GM10847 (cell line): Measurements from ENCODE around the gene ITSN2.

Experiments
- POLR2A ChIP-seq: IDR thresholded peaks from 2 replicates; pipeline ENCODE4 v1.6.1; 2011; ENCODE audit not compliant: insufficient read length; ENCODE audit errors: extremely low read depth

Gene ITSN2

GRCh38 chr2:24345937-24346336 lies 14.4 kb downstream of the ITSN2 start:
- no peak for TF ChIP-seq POLR2A

DNA sequence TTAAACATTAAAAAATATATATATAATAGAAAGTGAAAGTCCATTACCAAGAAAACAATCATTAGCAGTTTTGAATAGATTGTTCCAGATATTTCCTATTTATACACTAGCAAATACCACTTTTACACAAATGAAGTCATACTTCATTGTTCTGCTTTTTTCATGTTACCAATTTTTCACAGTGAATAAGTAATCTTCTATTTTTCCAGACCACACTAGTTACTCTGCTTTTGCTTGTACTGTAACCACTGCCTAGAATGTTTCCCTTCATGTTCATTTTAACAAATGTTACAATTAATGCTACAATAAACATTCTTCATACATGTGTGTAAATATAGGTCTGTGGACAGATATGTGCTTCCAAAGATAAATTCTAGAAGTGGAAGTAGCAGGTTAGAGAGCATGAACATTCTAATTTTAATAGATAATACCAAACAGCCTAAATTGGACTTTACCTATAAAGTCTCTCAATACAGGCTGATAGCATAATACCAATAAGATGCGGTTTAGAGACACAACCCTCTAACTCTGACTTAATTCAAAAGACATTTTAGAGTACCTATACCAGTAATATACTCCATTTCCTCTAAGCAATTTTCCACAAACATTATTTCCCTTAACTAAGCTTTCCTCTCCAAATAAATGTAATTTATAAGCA lies 17.0 kb downstream of the ITSN2 start:
- TF ChIP-seq POLR2A, result no peak

DNA sequence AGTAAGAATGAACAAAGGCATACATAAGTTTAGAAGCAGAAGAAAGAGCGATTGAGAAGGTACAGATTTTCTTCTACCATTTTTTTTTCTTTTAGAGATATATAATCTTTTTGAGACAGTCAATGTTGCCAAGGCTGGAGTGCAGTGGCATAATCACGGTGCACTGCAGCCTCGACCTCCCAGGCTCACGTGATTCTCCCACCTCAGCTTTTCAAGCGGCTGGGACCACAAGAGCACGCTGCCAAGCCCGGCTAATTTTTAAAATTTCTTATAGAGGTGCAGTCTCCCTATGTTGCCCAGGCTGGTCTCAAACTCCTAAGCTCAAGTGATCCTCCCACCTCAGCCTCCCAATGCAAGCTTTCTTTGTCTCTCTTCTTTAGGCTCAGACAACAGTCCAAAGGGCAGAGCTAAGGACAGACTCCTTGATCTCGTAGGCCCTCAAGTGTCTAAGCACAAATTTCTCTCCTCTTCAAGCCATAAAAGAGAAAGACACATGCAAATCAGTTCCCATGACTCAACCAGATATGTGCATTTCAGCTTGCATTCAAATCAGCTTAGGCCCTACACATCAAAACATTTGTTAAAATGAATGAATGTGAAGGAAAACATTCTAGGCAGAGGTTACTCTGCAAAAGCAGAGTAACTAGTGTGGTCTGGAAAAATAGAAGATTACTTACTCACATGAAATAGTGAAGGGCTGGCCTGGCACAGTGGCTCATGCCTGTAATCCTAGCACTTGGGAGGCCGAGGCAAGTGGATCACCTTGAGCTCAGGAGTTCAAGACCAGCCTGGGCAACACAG lies 18.0 kb downstream of the ITSN2 start:
- TF ChIP-seq POLR2A, result no peak

DNA sequence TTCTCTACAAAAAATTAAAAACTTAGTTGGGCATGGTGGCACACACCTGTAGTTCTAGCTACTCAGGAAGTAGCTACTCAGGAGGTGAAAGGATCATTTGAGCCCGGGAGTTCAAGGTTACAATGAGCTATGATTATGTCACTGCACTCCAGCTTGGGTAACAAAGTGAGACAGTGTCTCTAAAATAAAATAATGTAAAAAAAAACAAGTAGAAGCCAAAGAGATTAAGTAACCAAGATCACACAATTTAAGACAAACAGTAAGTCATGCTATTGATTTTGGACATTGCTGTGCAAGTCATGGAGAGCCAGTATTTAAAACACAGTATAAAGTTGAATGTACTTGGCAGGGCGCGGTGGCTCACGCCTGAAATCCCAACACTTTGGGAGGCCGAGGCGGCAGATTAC lies 20.5 kb downstream of the ITSN2 start:
- no peak for TF ChIP-seq POLR2A

GRCh38 chr2:24337890-24338289 lies 22.4 kb downstream of the ITSN2 start:
- no peak for TF ChIP-seq POLR2A

DNA sequence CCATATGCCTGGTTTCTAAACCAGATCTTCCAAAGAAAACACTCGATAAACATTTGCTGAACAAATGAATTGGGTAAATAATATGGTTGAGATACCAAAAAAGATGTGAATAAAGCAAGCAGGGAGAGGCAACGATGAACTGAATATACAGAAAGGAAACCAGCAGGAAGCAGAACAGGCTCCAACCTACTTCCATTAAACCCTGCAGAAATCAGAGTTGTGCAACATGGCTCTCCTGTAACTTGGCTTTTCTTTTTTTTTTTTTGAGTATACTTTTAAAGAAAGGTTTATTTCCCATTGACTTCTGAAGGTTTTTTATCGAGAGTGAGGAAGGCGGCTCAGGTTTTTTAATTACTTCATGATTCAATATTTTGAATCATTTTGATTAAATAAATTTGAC lies 23.5 kb downstream of the ITSN2 start:
- TF ChIP-seq POLR2A, result no peak

- no peak for TF ChIP-seq POLR2A
Measured at GRCh38 chr2:24334245-24334633, 26.1 kb downstream of the ITSN2 start.

DNA sequence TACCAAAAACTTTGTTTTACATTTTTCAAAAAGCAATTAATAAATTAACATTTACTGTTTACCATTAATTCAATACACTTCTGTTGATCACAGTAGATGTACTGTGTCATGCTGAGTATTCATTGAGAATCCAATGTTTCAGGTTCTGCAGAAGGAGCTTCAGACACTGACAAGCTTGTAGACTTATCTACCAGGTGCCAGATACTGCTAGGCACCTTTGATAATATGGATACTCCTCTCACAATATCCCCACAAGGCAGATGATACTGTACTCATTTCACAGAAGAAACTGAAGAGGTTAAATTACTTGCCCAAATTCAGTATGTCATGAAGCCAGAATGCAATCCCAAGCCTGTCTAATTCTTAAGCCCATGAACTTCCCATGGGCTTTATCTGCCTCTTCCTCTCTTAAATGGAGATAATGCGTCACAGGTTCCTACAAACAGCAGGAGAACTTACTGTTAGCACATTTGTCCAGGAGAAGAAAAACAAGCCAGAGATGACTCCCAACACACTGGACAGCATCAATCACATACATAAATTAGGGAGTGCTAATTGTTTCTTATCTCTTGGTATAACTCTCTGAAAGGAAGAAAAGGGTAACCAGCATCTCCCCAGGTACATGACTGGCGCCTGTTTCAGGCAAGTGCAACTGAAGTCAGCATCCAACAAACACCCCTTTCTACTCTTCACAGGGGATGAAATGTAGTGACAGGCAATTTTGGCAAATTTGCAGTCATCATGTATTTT lies 27.4 kb downstream of the ITSN2 start:
- no peak for TF ChIP-seq POLR2A

- no peak for TF ChIP-seq POLR2A
Measured at GRCh38 chr2:24330161-24330560, 30.2 kb downstream of the ITSN2 start.

- no peak for TF ChIP-seq POLR2A
Measured at GRCh38 chr2:24329700-24330099, 30.6 kb downstream of the ITSN2 start.

GRCh38 chr2:24328010-24328409 lies 32.3 kb downstream of the ITSN2 start:
- no peak for TF ChIP-seq POLR2A

DNA sequence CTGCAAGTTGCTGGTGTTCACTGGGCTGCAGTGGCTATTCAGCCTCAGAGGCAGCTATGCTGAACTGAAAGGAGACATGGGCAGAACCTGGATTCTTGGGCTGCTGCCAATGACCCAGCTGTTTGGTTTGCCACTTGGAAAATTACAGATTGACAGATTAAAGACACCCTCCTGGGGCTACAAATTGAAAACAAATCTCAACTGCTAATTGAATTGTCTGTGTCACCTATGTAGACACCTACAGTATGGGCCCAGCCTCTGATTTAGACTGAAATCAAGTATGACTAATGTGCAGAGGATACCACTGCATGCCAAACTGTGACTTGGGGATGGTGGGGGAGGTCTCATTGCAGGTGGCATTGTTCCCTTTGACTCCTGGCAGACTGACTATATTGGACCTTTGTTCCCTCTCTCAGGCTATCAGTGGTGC lies 42.8 kb downstream of the ITSN2 start:
- no peak for TF ChIP-seq POLR2A

DNA sequence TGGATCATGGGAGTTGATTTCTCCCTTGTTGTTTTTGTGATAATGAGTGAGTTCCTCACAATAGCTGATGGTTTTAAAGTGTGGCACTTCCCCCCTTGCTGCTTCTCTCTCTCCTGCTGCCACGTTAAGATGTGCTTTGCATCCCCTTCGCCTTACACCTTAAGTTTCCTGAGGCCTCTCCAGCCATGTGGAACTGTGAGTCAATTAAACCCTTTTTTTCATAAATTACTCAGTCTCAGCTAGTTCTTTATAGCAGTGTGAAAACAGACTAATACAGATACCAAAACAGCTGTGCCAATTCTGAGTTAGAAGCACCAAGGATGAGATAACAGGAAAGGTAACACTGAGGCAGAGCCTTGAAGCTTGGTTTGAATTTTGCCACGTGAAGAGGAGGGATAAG lies 44.7 kb downstream of the ITSN2 start:
- TF ChIP-seq POLR2A, result no peak

DNA sequence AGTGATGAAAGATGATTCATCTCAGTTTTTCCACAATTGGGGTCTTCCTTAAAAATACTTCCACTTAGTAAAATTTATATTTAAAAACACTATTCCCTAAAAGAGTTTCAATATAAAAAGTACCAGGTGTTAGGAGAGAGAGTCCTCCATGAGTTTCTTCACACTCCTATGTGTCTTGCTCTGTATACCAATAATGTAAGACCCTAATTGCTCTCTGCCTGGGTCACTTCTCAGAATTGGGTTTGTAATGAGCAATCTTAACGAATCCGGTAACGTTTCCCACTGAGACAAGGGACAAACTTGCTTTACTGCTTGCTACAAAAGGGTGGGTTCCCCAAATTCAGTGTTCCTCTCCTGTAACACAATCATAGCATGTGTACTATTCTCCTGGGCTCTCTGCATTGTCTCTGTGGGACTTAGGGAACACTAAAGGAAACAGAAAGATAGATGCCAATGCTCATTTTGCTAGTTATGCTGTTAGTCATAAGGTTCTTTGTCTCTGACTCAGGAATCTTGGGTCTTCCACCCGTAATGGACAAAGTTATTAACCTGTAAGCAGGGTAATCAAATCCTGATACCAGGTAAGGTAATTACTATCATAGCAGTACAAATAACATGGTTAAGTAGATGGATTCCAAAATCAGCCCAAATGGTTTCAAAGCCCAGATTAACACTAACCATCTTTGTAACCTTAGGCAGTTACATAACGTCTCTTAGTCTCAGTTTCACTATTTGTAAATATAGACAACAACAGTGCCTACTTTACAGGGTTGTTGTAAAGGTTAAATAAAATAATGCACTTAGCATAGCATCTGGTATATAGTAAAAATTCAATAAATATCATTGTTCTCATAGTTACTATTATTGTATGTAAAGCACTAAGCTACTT lies 46.3 kb downstream of the ITSN2 start:
- TF ChIP-seq POLR2A, result no peak

GRCh38 chr2:24307961-24308360 lies 52.4 kb downstream of the ITSN2 start:
- no peak for TF ChIP-seq POLR2A

DNA sequence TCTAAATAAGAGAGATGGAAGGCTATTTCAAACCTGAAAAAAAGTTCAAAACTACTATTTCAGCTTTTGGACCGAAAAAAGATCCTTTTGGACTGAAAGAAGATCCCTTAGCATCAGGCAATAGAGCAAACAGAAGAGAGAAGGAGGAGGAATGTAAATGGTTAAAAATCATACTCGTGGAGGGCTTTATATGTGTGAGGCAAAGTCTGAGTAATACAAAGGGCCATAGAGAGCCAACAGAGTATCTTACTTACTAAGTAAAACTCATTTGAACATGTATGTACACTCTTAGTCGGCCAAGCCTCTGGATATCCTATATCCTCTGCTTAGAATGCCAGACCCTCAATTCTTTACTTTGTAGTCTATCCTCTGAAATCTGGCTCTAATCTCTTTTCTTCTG lies 55.7 kb downstream of the ITSN2 start:
- TF ChIP-seq POLR2A, result no peak

GRCh38 chr2:24304098-24304497 lies 56.2 kb downstream of the ITSN2 start:
- TF ChIP-seq POLR2A, result no peak
